K562 (cell line): ENCODE data around the gene PWP2. TPM values are rescaled to one million over a fixed set of nuclear protein-coding genes. Genes with fewer than 3 reads are reported as not detected.
A peak's percentile ranks its signal among the peaks of the same experiment; 100 is the strongest.

Experiments
- ATAC-seq: fragments of 200-7000 bp; cut with Tn5 transposase; 3 replicates; pipeline ENCODE4 v1.9.1; 2020; ENCODE audit warnings: moderate library complexity
- BruUV-seq: library from RNA; stranded (reverse); fragments of 400-500 nt; replicated peaks from 2 replicates; lab custom pipeline; 2021; lab: Mats Ljungman, UMichigan
- CTCF ChIA-PET: fragments of 300-600 bp; formaldehyde crosslinking; extraction: SDS; loops from one replicate; lab custom pipeline; 2021; ENCODE audit warnings: low intra/inter-chr PET ratio; lab: Yijun Ruan, JAX
- POLR2A ChIA-PET: fragments of 300-600, 350-650 bp; sonication (Branson Sonifier 250); formaldehyde crosslinking; extraction: SDS; loops from one replicate; lab custom pipeline; 2021; ENCODE audit warnings: antibody characterized with exemption, inconsistent platforms; lab: Yijun Ruan, JAX
- DNase-seq, 4 experiments: peaks; one replicate each; pipeline versions ENCODE4 v3.0.0 to v3.0.0-alpha.2; 2011 to 2018; ENCODE audit warnings: low spot score in 3 of 4, mixed read lengths in 3 of 4; ENCODE audit errors: extremely low read depth in 1 of 4
- FAIRE-seq: peaks from 2 replicates; lab custom pipeline; 2011; peaks lifted over from hg19 to GRCh38; lab: Jason Lieb, UNC
- H2AFZ ChIP-seq: 2 replicates; pipeline ENCODE4 v1.6.0; 2011; ENCODE audit warnings: low read depth, low read length, control low read depth, inconsistent platforms
- H3K27ac ChIP-seq: fragments of 200-600 bp; 3 replicates; pipeline ENCODE4 v1.8.0; 2011; ENCODE audit warnings: low read depth, mild to moderate bottlenecking, control low read depth, inconsistent platforms, low read length, moderate library complexity, mixed read lengths; ENCODE audit errors: extremely low read depth
- H3K27me3 ChIP-seq, 2 experiments: fragments of 300-600 bp in 1 of 2; 2 replicates in 1 of 2; 3 replicates in 1 of 2; pipeline versions ENCODE4 v1.6.0 to v1.8.0; 2011; ENCODE audit warnings: inconsistent platforms in 2 of 2, low read length in 2 of 2, mild to moderate bottlenecking in 1 of 2, mixed read lengths in 1 of 2, moderate library complexity in 1 of 2; ENCODE audit not compliant: control insufficient read depth in 2 of 2, insufficient read depth in 2 of 2
- H3K36me3 ChIP-seq: fragments of 300-600 bp; 3 replicates; pipeline ENCODE4 v1.8.0; 2011; ENCODE audit warnings: mild to moderate bottlenecking, low read length, inconsistent platforms; ENCODE audit not compliant: control insufficient read depth, insufficient read depth
- H3K4me1 ChIP-seq, 2 experiments: fragments of 200-600 bp in 1 of 2; replicated peaks in 1 of 2; 2 replicates in 1 of 2; 3 replicates in 1 of 2; pipeline versions ENCODE4 v1.5.1 to v1.8.0; 2011; ENCODE audit warnings: inconsistent platforms in 2 of 2, low read length in 2 of 2, mild to moderate bottlenecking in 1 of 2, mixed read lengths in 1 of 2, moderate library complexity in 1 of 2; ENCODE audit not compliant: control insufficient read depth in 2 of 2, insufficient read depth in 2 of 2
- H3K4me2 ChIP-seq: 2 replicates; pipeline ENCODE4 v1.6.1; 2011; ENCODE audit warnings: low read length, control low read depth, inconsistent platforms, mixed read lengths; ENCODE audit not compliant: insufficient read depth
- H3K4me3 ChIP-seq: fragments of 200-600 bp; sonication (generic), shearing (Covaris generic); 2 replicates; pipeline ENCODE4 v1.5.1; 2016; ENCODE audit warnings: control low read depth, inconsistent platforms
- H3K79me2 ChIP-seq: fragments of 200-600 bp; 3 replicates; pipeline ENCODE4 v1.8.0; 2011; ENCODE audit warnings: low read length, inconsistent platforms; ENCODE audit not compliant: control insufficient read depth, insufficient read depth
- H3K9ac ChIP-seq, 2 experiments: 2 replicates each; pipeline versions ENCODE4 v1.6.0 to v1.6.1; 2011; ENCODE audit warnings: low read depth in 2 of 2, low read length in 2 of 2, control low read depth in 1 of 2, inconsistent platforms in 1 of 2, mild to moderate bottlenecking in 1 of 2, mixed read lengths in 1 of 2; ENCODE audit not compliant: insufficient read depth in 1 of 2
- H3K9me1 ChIP-seq: one replicate; pipeline ENCODE4 v1.6.0; 2011; ENCODE audit warnings: inconsistent platforms, mild to moderate bottlenecking, low read length, moderate library complexity; ENCODE audit not compliant: control insufficient read depth, insufficient read depth
- H3K9me3 ChIP-seq: replicated peaks from 2 replicates; pipeline ENCODE4 v1.5.1; 2011; ENCODE audit warnings: low read depth, low read length, inconsistent platforms; ENCODE audit not compliant: control insufficient read depth, insufficient read depth
- H4K20me1 ChIP-seq: replicated peaks from 2 replicates; pipeline ENCODE4 v1.6.1; 2011; ENCODE audit warnings: low read length, inconsistent platforms, mixed read lengths; ENCODE audit not compliant: control insufficient read depth, insufficient read depth
- CC2D1A ChIP-seq: fragments of 450-650 bp; IDR thresholded peaks from 2 replicates; pipeline ENCODE4 v1.6.1; 2017; ENCODE audit warnings: mild to moderate bottlenecking
- DLX4 ChIP-seq: fragments of 250-450 bp; sonication (Bioruptor Pico); IDR thresholded peaks from 2 replicates; pipeline ENCODE4 v1.6.1; 2021; ENCODE audit warnings: mild to moderate bottlenecking
- FOXJ2 ChIP-seq: fragments of 200-800 bp; sonication (Bioruptor generic); IDR thresholded peaks from 2 replicates; pipeline ENCODE4 v1.6.1; 2016; ENCODE audit warnings: missing genetic modification characterization, missing compliant biosample characterization
- HCFC1 ChIP-seq: IDR thresholded peaks from 2 replicates; pipeline ENCODE4 v1.6.1; 2012; ENCODE audit warnings: low read depth, low read length, improper control_type of control experiment
- HDAC6 ChIP-seq: IDR thresholded peaks from 2 replicates; pipeline ENCODE4 v1.6.1; 2012; ENCODE audit warnings: low read depth, mild to moderate bottlenecking, control low read depth, inconsistent platforms, low read length, moderate library complexity
- HMG20A ChIP-seq: fragments of 450-650 bp; formaldehyde crosslinking; conservative IDR thresholded peaks from 2 replicates; pipeline ENCODE4 v1.4.0; 2020; ENCODE audit warnings: mild to moderate bottlenecking, mixed read lengths
- HNRNPUL1 ChIP-seq: fragments of 200-400 bp; formaldehyde crosslinking; IDR thresholded peaks from 2 replicates; pipeline ENCODE4 v1.6.1; 2017; ENCODE audit warnings: low read length
- KAT7 ChIP-seq: sonication (generic); formaldehyde crosslinking; IDR thresholded peaks from 2 replicates; pipeline ENCODE4 v1.8.0; 2022; ENCODE audit warnings: missing genetic modification reagents, mild to moderate bottlenecking, borderline replicate concordance
- NEUROD1 ChIP-seq: fragments of 150-350 bp; IDR thresholded peaks from 2 replicates; pipeline ENCODE4 v1.6.1; 2014; ENCODE audit warnings: borderline replicate concordance, low read length, low read depth; ENCODE audit not compliant: partially characterized antibody
- PRPF4 ChIP-seq: fragments of 200-400 bp; formaldehyde crosslinking; IDR thresholded peaks from one replicate; pipeline ENCODE4 v1.6.1; 2017; ENCODE audit warnings: low read length, low read depth, mild to moderate bottlenecking; ENCODE audit not compliant: insufficient read depth, poor library complexity, severe bottlenecking
- TCF15 ChIP-seq: fragments of 250-450 bp; sonication (Bioruptor Pico); IDR thresholded peaks from 2 replicates; pipeline ENCODE4 v1.8.0; 2022; ENCODE audit warnings: moderate library complexity, mild to moderate bottlenecking, inconsistent platforms
- YBX1 ChIP-seq: fragments of 450-650 bp; IDR thresholded peaks from 2 replicates; pipeline ENCODE4 v1.7.1; 2016; ENCODE audit warnings: mild to moderate bottlenecking
- ZBTB40 ChIP-seq, 2 experiments: fragments of 450-650 bp in 1 of 2; sonication (generic) in 1 of 2; formaldehyde crosslinking in 1 of 2; IDR thresholded peaks; 2 replicates each; pipeline versions ENCODE4 v1.7.1 to v1.9.0; 2016 to 2022; ENCODE audit warnings: inconsistent platforms in 1 of 2, mild to moderate bottlenecking in 1 of 2, missing genetic modification reagents in 1 of 2
- WGBS: fragments of 100-300 bp; shearing (Covaris generic); methylation state at CpG from one replicate; pipeline ENCODE4 v1.1.6; 2016; ENCODE audit warnings: low coverage, mixed read lengths; ENCODE audit not compliant: insufficient coverage; ENCODE audit errors: missing lambda C conversion rate; 5-methylcytosine and 5-hydroxymethylcytosine counted together
- in situ Hi-C: fragments of 300-500 bp; cut with MboI; formaldehyde crosslinking; loops from 4 replicates; pipeline ENCODE4 v1.15.0; 2018; ENCODE audit warnings: inconsistent platforms, mixed read lengths
- intact Hi-C: fragments of 100-400 bp; cut with micrococcal nuclease; formaldehyde crosslinking; loops from 2 replicates; pipeline ENCODE4 v1.14.2; 2022
- polyA plus RNA-seq, 8 experiments: library from polyadenylated mRNA; depleted of rRNA in 4 of 8; stranded (reverse) in 5 of 8; unstranded in 3 of 8; fragments of >200 nt; fragmentation: Nextera tagmentation in 2 of 8; fragmentation: Illumina TruSeq in 1 of 8; extraction: Ambion mirVana in 2 of 8; extraction: Trizol in 1 of 8; gene quantifications; 2 replicates each; pipeline versions ENCODE4 v1.2.1 to v1.2.3, GENCODE V29; 2011 to 2014; ENCODE audit warnings: inconsistent platforms in 1 of 8, missing spikeins in 1 of 8
- total RNA-seq, 7 experiments: library from RNA; depleted of rRNA in 6 of 7; stranded (reverse); fragments of >200 nt in 6 of 7; fragmentation: Illumina TruSeq in 2 of 7; extraction: Trizol in 2 of 7; gene quantifications; 2 replicates each; pipeline versions ENCODE4 v1.2.1 to v1.2.3, GENCODE V29; 2011 to 2021; ENCODE audit warnings: low replicate concordance in 1 of 7

Gene PWP2
- total and polyA plus RNA-seq, 9 of the 15 experiments (the other 6 are each of a cell fraction or from before 2014, with no cell fraction given): 0.72 to 57.6 (median 31.1) TPM

- ChIA-PET POLR2A (interaction anchor here (0.7 kb wide), 1 partner anchor 9 kb away, joined by 3 read pairs; no protein-coding TSS in a partner anchor), CTCF (no interaction called here)
- in situ Hi-C loops: no loop called here
- Histone ChIP-seq H3K27me3 (no peaks in the 10 kb centered on the region), H3K4me3 (no peak overlapping the region), H3K27ac (no peak overlapping the region), H2AFZ (no peak overlapping the region), H3K79me2 (peaks cover 7% of the 10 kb centered on the region; the same call in 1 of the 3 replicates), H3K9me1 (peaks cover 2% of the 10 kb centered on the region), H3K4me2 (no peak overlapping the region), H3K9ac (0 out of 4 replicates have a peak overlapping the region, but pooled peaks of 1 of the 2 experiments have one; percentile 53), H4K20me1 (0 out of 2 replicates have a peak, but pooled peaks cover 5% of the 10 kb centered on the region), H3K9me3 (no peaks in the 10 kb centered on the region), H3K36me3 (peaks cover 91% of the 10 kb centered on the region), H3K4me1 (peaks cover 3 to 8% of the 10 kb centered on the region in 2 experiments; a peak in 4 of 5 replicates)
- ATAC-seq: no peak
- DNase-seq: no peak
- no TSS peak for BruUV-seq
- 86% methylated on average over 10 of the region's 10 CpGs for WGBS
- no peak for FAIRE-seq
- intact Hi-C loops: no loop called here
- TF ChIP-seq PRPF4 (no peak), CC2D1A (no peak), KAT7 (CRISPR knock-in tag) (no peak), HMG20A (CRISPR knock-in tag) (no peak), ZBTB40 (IDR thresholded peaks at IDR 0.05) (no peak), ZBTB40 (CRISPR knock-in tag; IDR thresholded peaks at IDR 0.05) (no peak), TCF15 (CRISPR knock-in tag) (no peak), DLX4 (no peak), YBX1 (no peak), HCFC1 (no peak), HNRNPUL1 (no peak), FOXJ2 (no peak), HDAC6 (no peak), NEUROD1 (no peak)
These were observed 41.1 kb upstream of the PWP2 start for GRCh38 chr21:44066116-44066515.
